ENCODE results near the gene PRR20D. TPM values are rescaled to one million over a fixed set of nuclear protein-coding genes. Genes with fewer than 3 reads are reported as not detected.

Gene PRR20D
- total and polyA plus RNA-seq, 2 donors (not counting 3 experiments of a cell fraction or from before 2014, with no cell fraction given) = not detected

GRCh38 chr13:57212989-57213388 is 52.6 kb downstream of the PRR20D start:
- no peak for FAIRE-seq
- intact Hi-C loops (cut with micrococcal nuclease) (no loop called here), dilution Hi-C loops (cut with MboI; ENCODE audit: extremely low pct_ligation_motif_present, low sequenced_read_pairs) (no loop called here)
- Histone ChIP-seq H3K4me3 (replicated peaks in 1 of 3; ENCODE audit: insufficient read depth in 1 of 3, low read depth in 1 of 3, low read length in 3 of 3) (no peak overlapping the region), H3K4me2 (ENCODE audit: insufficient read depth, low read length) (no peak overlapping the region), H4K20me1 (replicated peaks; ENCODE audit: control insufficient read depth, extremely low read depth, insufficient read depth, low read length) (no peaks in the 10 kb centered on the region), H3K9me1 (replicated peaks; ENCODE audit: control insufficient read depth, extremely low read depth, insufficient read depth, low read length) (no peaks in the 10 kb centered on the region), H3K27ac (ENCODE audit: insufficient read depth, low read depth, low read length) (no peak overlapping the region), H3K79me2 (ENCODE audit: control insufficient read depth, insufficient read depth, low read length) (no peaks in the 10 kb centered on the region), H3K36me3 (ENCODE audit: control insufficient read depth in 2 of 2, extremely low read depth in 1 of 2, insufficient read depth in 2 of 2, low read length in 2 of 2) (no peaks in the 10 kb centered on the region), H3K9ac (replicated peaks; ENCODE audit: extremely low read depth, insufficient read depth, low read length) (no peak overlapping the region), H3K9me3 (replicated peaks; ENCODE audit: control insufficient read depth, insufficient read depth, low read length) (no peaks in the 10 kb centered on the region), H3K27me3 (ENCODE audit: control insufficient read depth in 2 of 2, insufficient read depth in 2 of 2, low read length in 2 of 2) (no peaks in the 10 kb centered on the region), H3K4me1 (ENCODE audit: control insufficient read depth, extremely low read depth, insufficient read depth, low read length) (no peaks in the 10 kb centered on the region), H2AFZ (ENCODE audit: low read depth, low read length) (no peak overlapping the region)
- TF ChIP-seq MYC (IDR thresholded peaks at IDR 0.05; ENCODE audit: low read depth, low read length) (no peak), POLR2A (IDR thresholded peaks at IDR 0.05; ENCODE audit: low read depth, low read length) (no peak)
- CTCF ChIA-PET = no interaction called here
- BruUV-seq (replicated peaks) = no TSS peak
- POLR2A ChIA-PET = no interaction called here
- DNase-seq (ENCODE audit: low read depth, low spot score) = no peak

Small RNA genes within 50 kb of the gene (small RNA-seq; reads per million reads assigned to genes)
- gene PRR20FP (ENCODE audit: insufficient read depth, insufficient read length, low read depth, low replicate concordance) = not detected

Other genes starting within 250 kb of the PRR20D start
- not detected in 2 replicates for gene PRR20A, start 19.7 kb upstream of the PRR20D start, total RNA-seq
- gene PRR20A, start 19.7 kb upstream of the PRR20D start, polyA plus RNA-seq = not detected in 2 replicates
- not detected in 2 replicates for gene PRR20B, start 13.1 kb upstream of the PRR20D start, total RNA-seq
- not detected in 2 replicates for gene PRR20B, start 13.1 kb upstream of the PRR20D start, polyA plus RNA-seq
- gene PRR20C, start 6.6 kb upstream of the PRR20D start, total RNA-seq = not detected in 2 replicates
- gene PRR20C, start 6.6 kb upstream of the PRR20D start, polyA plus RNA-seq = not detected in 2 replicates
- not detected in 2 replicates for gene PRR20E, start 6.6 kb downstream of the PRR20D start, total RNA-seq
- not detected in 2 replicates for gene PRR20E, start 6.6 kb downstream of the PRR20D start, polyA plus RNA-seq

Data from endothelial cell of umbilical vein (primary cell).